ENCODE data around the gene HELZ2.

DNA sequence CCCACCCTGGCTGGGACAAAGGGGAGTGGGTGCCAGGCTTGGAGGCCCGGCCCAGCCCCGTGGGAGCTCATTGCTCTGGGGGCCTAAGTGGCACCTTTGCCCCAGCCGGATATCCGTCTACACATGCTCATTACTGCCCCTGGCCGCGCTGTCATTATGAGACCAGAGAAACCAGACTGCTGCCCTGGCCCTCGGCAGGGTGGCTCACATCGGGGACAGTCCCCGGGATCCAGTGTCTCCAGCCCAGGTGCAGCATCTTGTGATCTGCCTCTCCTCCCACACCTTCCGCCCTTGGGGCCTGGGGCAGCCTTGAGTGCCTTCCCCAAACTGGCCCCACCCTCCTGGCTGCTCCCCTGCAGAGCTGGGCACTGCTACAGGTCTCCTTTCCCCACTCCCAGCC, 31.3 kb downstream of the HELZ2 start:
- TF ChIP-seq L3MBTL2 (conservative IDR thresholded peaks at IDR 0.05) (no peak), ELF4 (IDR thresholded peaks at IDR 0.05) (no peak), NFRKB (IDR thresholded peaks at IDR 0.05) (no peak), TARDBP (IDR thresholded peaks at IDR 0.05) (no peak)
